Stimulated activated naive CD4-positive, alpha-beta T cell (primary cell): ENCODE measurements around the gene VOPP1.
"Not testable (repeated sequence)": the region's sequence is repeated elsewhere in the genome, so short reads cannot be mapped to it uniquely, and the experiment has no call there.

Source experiments
- DNase-seq, 6 experiments: peaks; one replicate each; lab custom pipeline; 2025; lab: John Stamatoyannopoulos, UW

The VOPP1 gene

DNA sequence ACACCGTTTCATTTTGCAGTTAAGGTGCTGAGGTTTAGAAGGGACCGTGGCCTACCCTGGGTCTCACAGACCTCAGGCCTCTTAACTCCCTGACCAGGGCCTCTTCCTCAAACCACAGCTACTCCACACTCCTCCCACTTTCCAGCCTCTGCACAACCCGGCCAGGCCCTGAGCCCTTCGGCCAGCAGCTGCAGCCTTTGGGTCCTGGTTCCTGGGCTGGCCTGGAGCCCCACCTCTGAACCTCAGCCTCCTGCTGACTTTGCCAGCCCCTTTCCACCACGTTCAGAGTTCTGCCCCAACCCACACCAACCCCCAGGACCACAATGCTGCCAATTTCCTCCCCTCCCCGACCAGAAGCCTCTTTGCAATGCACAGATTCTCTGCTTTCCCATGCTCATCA lies 84.1 kb downstream of the VOPP1 start:
- DNase-seq, result no peak

DNA sequence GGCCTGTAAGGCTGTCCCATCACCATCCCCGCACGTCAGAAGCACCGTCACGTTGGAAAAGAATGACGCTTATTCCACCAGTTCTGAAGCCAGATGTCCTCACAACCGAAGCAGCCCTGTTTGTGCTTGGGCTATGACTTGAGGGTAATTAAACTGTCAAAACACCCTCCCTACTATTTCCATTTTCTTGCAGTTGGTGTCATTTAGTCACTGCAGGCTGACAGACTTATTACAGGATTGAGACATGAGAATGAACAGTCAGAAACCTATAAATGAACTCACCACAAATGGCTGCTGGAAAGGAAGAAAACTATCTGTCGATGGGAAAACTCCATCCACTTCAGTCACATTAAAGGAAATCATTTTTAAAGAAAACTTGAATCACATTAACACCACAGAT lies 85.3 kb downstream of the VOPP1 start:
- no peak for DNase-seq

- no peak for DNase-seq
These were observed 86.1 kb downstream of the VOPP1 start for GRCh38 chr7:55486192-55486590.

- no peak for DNase-seq
These were observed 86.7 kb downstream of the VOPP1 start for GRCh38 chr7:55485501-55486191.

- DNase-seq, result no peak
These were observed 87.5 kb downstream of the VOPP1 start for GRCh38 chr7:55484834-55485233.

DNA sequence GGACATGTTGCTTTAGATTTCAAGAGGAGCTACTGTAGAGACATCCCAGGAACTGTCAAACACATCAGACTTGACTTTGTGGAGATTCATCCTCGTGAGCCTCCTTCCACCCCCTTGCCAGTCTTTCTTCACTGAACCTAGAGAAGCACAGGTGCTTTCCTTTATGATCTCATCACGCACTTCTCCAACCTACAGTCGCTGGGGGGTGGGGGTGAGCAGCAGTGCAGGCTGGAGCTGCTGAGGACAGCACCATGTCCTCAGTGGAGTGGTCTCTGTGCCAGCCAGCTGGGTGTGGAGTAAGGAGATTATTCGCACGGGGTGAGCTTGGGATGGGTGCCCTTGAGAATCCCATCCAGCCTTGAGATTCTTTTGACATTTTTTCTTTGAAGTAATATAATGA lies 88.1 kb downstream of the VOPP1 start:
- no peak for DNase-seq

DNA sequence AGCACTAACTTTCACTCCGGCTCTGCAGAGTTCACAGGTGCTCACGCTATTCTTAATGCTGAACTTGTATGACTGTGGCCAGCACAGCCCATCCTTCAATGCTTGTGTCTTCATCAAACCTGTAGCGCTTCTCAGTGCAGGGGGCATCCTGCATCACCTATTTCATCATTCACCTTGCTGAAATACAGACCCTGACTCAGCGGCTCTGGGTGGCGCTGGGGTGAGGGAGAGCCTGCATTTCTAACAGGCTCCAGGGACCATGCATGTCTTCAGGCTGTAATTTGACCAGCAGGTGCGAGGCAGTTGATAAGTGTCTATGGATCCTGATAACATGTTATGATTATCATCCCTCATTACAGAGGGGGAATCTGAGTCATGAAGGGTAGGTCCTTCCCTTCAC lies 89.3 kb downstream of the VOPP1 start:
- no peak for DNase-seq

DNA sequence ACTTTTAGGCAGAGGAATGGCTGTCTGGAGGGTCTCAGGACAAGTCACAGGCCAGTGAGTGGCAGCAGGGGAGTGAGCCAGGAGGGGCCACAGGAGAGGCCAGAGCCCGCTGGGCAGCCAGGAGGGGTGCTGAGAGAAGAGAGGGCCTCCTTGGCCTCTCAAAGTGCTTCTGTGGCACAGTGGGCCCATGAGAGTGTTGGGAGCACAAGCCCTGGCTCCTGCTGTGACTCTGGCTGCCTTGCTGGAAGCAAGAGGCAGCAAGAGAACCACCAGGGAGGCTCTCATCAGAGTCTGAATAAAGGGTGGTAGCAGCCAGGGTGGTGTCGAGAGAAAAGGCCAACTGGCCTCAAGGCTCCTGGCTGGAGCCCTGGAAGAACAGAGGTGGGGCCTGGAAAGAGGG lies 91.1 kb downstream of the VOPP1 start:
- DNase-seq, result no peak

DNA sequence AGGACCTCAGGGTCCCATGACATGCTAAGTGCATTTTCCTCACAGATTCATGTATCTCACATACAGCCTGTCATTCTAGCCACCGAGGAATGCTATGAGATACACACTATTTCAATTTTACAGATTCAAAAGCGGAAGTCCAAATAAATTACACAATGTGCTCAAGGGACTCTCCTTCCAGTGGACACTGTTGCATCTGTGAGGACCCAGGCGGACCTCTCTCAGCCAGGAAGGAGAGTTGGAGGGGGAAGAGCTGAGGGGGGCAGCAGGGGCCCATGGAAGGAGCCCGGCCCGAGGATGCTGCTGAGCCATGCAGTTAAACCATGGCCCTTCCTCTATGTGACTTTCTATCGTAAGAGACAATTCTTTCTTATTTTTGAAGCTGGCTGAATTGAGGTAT lies 93.6 kb downstream of the VOPP1 start:
- no peak for DNase-seq

DNA sequence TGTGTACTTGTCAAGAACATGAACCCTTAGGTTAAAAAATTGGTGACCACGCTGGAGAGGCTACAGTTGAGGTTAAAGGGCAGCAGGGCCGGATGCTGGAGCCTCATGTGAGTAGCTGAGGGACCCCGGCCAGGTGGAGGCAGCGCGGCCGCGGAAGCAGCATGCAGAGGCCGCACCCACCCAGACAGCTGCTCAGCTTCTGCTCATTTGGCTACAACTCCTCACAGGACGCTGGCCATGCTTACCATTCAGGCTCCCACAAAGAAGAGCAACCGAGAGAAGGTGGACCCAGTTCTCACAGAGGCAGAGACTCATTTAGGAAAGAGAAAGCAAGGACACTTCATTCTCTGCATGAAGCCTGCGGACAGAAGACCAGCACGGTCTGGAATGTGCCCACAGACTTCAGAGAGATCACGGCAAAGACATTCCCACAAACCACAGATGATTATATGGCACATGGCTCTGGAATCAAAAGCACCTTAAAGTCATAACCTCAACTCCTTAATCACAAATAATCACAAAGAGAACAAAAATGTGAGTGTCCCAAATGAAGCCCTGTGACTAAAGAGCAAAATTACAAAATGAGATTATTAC lies 94.4 kb downstream of the VOPP1 start:
- no peak for DNase-seq

DNA sequence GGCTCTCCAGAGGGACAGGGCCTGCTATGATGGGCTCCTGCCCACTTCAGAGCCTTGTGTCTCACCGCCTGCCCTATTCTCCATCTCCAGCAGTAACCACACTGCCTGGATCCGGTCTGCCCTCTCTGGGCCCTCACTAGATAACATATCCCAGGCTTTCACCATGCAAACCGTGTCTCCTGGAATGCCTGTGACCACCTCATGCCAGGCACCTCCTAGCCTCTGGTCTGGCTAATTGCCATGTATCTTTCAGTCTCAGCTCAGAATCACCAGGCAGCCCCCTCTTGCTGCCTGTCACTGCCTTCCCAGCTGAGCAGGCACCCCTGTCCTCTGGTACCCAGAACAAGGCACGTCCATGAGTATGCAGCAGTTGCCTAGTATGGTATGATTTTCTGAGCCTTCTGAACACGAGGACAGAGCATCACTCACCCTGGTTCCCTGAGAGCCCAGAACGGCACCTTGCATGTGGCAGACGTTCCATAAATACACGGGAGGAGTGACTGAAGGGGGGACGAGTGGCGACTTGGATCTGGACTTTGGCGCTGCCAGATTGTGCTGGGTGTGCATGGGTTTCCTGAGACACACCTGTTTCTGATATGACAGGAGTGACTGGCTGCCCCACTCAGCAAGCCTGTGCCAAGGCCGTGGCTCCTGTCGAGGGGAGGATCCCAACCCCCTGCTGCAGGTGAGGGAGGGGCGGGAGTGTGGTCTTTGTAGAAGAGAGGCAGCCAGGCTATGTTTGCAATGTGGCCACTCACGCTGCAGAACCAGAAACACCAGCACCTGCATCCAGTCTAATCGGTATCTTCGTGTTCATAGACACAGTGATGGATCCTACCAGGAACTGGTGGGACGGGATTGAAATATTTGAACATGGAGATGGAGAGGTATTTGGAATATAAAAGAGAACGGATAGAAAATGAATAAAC lies 95.2 kb downstream of the VOPP1 start:
- DNase-seq, result no peak

GRCh38 chr7:55475855-55476803 lies 96.2 kb downstream of the VOPP1 start:
- no peak for DNase-seq

DNA sequence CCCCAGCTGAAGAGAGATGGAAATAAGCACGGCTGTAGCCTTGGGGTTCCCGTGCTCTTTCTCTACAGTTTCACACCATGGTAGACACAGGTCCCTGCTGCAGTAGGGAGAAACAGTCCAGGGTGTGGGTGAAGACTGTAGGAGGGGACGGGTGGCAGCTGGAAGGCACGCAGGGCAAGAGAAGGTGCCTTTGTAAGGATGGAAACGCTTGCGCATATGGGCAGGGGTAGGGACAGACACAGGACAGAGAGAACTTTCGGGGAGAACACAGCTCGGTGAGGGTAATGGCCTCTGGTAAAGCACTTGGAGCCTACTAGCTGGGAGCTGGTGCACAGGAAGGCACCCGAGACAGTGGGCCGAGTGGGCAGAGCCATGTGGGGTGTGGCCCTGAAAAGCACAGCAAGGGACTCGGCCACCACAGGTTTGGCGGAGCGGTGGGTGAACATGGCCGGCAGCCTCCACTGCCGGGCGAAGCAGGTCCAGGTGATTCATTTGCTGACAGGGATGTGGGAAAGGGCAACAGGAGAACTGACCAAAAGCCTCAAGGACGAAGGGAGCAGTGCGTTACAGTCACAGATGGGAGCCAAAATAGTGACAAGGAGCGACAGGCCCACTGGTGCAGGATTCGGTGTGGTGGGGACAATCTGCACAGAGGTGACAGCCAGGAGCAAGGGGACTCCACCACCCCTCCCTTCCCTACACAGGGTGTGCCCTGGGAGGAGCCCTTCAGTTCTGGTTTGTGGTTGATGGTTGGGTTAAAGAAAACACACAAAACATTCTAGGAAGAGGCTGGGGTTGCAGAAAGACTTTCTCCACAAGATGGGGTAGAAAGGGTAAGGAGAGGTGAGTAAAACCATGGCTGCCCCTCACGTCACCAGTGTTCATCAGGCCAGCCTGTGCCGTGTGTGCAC lies 97.1 kb downstream of the VOPP1 start:
- peak in 3 of 6 experiments; percentile 50 to 67 (median 57) for DNase-seq

DNA sequence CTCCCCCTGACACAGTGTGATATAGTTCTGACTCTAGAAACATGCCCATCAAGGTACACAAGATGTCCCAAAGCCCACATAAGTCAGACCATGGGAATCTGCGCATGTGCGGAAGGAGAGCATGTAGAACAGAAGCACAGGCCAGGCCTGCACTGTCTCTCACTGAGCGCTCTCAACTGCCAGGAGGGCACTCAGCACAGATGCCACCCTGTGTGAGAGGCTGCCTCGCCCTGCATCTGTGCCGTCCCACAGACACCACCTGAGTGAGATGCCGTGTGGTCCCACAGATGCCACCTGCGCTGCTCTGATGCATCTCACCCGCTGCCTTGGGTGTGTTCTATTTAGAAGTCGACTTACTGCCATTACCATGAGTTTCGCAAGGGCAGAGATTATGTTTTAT lies 98.4 kb downstream of the VOPP1 start:
- DNase-seq, result peak in 1 of 6 experiments; percentile 24

GRCh38 chr7:55472928-55473725 lies 99.2 kb downstream of the VOPP1 start:
- DNase-seq, result no peak

DNA sequence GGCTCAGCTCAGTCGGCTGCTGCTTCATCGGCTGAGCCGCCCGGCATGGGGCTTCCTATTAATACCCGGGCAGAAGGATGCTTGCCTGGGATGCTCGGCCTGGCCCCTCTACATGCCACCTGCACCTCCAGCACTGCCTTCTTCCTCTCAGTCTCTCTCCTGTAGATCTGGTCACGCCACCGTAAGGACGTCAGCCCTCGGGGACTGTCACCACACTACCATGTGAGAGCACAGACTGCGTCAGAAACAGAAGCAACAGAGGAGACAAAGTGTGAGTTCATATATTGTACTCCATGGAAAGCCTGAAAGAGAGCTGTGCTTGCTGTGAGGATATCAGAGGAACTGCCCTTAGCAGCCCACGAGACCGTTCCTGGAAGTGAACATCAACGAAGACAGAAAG lies 99.9 kb downstream of the VOPP1 start:
- DNase-seq, result not testable (repeated sequence)

DNA sequence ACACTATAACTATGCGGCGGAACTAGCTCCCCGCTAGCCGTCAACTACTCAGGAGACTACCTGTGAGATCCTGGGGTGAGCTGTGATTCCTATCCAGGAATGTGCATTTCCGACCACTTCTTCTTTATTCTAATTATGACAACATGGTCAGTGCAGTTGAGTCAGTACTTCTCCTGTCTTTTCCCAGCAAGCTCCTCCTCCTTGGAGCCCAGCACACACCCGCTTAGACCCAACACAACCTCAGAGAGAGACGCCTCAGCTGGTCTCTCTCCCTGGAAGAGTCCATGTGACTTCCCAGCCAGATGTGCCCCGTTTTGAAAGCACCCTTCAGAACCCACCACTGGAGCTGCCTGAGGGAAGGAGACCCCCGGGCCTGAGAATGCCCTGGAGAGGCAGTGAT lies 100.7 kb downstream of the VOPP1 start:
- not testable (repeated sequence) for DNase-seq

DNA sequence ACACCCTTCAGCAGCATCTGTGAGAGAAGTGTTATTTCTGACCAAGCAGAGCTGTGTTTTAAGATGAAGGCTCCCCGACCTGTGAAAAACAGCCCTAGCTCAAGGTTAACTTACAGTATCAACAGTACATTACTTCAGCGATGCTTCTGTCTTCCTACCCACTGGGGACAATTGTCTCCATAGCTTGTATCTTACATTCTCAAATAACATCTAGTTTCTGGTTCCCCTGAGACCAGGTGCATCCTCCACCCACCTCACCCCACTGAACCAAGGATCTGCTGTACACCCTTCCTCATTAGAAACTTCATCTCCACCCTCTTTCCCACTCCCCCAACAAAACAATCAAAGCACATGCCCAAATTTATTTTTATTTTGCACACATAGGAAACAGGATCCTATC lies 102.0 kb downstream of the VOPP1 start:
- DNase-seq, result no peak

DNA sequence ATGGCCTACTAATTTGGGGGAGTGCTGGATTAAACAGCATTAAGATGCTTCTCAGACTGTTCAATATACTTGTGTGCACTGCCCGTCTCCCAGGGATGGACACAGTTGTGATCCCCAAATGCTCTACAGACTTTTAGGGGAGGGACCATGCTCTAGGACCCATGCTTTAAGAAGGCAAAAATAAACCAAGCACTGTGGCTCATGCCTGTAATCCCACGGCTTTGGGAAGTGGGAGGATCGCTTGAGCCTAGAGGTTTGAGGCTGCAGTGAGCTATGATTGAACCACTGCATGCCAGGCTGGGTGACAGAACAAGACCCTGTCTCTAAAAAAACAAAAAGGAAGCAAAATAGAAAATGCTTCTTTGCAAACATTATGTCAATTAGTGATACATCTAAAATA lies 102.6 kb downstream of the VOPP1 start:
- no peak for DNase-seq

- peak in 4 of 6 experiments; percentile 10 to 81 (median 80) for DNase-seq
These were observed 103.0 kb downstream of the VOPP1 start for GRCh38 chr7:55469271-55469681.
